Glomerular visceral epithelial cell (primary cell): Measurements from ENCODE around the gene KCNJ18.
"Not testable (repeated sequence)": the region's sequence is repeated elsewhere in the genome, so short reads cannot be mapped to it uniquely, and the experiment has no call there.

Source experiments
- DNase-seq: peaks from one replicate; pipeline ENCODE4 v3.0.0-alpha.2; 2016; ENCODE audit errors: extremely low spot score

Gene KCNJ18

DNA sequence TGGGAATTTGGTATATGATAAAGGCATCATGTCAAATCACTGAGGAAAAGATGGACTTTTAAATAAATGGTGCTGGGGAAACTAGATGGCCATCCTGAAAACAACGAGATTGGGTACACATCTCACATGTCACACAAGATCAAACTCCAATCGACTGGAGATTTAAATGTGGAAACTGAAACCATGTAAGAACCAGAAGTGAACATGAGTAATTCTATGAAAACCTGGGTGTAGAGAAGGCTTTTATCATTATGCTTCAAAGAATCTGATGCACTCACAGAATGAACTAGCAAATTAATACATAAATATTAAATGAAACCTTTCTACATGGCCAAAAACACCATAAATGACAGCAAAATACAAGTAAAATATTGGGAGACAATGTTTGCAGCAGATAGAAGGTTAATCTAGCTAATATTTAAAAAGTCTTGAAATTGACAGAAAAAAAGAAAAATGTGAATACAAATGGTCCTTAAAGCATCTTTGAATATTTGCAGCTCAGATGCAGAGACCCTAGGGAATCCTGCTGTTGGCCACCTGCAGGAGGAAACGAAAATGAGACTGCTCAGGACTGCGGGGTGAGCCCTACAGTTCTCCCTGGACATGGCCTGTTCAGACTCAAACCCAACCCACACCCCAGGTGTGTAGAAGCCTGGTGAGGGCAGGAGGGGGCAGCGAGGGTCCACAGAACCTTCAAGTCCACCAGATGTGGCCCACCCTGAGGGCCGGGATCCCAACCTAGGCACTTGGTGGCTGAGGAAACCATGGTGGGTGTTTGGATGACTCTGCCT is 32.1 kb downstream of the KCNJ18 start:
- not testable (repeated sequence) for DNase-seq

DNA sequence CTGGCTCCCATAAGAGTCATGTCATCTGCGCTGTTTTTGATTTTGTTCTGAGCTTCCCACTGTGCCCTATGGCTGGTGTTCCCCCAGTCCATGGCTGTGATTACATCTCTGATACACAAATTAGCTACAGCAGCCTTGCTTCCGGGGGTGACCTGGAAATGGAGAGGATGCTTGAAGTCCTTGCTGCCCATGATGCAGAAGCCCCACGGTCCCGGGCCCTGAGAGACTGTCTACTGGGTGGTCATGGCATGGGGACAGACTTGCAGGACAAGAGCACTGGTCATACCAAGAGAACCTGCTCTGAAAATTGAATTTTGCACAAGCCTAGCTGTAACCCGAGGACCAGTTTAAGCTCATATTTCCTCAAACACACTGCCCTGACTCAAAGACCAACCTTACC is 38.8 kb downstream of the KCNJ18 start:
- not testable (repeated sequence) for DNase-seq

DNA sequence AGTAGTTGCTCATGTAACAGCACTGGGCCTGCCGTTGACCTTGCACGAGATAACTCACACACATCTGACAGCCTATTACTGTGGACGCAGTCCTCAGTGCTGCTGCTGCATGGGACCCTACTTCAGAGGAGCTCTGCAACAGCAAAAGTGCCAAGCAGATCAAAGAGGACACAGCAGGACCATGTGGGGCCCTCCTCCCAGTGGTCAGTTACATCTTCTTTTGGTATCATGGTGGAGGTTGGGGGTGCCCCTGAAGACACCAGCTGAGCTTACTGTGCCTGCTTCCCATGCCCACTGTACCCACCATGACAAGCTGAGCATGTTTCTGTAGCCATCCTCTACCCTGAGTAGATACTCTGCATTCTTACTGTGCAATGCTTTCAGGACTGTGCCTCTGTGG is 41.6 kb downstream of the KCNJ18 start:
- DNase-seq, result not testable (repeated sequence)

DNA sequence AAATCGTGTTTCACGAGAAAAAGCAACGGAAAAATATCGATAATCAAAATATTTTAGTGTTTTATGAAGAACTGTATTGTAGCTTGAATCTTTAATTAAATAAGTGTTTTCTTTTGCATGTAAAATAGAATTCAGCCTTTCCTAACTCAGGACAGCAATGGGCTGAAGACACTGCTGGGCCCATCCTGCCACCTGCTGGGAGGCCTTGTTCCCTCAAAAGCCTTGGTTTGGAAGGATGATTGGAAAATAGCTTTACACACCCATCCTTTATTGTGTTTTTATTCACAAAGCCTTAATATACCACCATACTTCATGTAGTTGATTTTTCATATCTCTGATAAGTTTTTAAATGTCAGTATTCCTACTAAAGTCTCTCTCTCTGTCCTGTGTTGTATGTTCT is 43.5 kb downstream of the KCNJ18 start:
- DNase-seq, result not testable (repeated sequence)

DNA sequence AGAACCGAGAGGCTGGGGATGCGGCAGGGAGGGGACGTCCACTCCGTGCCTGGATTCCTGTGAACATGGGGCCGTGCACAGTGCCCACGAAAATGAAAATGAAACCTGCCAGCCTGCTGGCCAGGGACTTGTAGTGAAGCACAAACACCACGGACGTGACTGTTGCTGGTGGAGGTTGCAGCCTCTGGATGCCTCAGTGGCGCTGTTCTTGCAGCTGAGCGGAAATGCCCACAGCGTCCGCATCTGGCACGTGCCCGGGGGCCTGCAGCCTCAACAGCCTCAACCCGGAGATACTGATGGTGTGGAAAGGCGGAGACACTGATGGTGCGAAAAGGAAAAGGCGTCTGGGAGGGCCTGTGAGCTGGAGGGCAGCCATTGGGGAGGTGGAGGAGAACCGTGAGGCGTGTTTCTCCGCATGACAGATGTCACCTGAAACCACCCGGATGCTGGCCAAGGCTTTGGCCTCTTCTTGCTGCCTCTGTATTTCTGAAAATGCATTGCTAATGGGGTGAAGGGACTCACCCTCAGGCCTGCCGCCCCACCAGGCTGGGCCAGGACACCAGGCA is 44.8 kb downstream of the KCNJ18 start:
- not testable (repeated sequence) for DNase-seq

DNA sequence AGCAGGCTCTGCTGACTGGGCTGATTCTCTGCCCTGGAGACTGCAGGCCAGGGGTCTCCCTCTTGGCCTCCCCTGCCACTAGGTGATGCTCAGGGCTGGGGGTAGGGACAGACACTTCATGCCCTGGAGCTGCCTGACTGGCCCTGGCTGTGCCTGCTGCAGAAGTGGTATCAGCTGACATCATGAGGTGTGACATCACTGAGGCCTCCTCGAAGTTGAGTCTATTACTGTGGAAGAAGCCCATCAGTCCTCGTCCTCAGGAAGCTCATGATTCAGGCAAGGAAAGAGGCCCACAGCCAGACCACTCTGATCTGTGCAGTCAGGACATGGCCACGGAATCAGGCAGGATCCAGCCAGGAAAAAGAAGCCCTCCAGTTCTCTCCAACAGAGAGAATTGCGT is 45.9 kb downstream of the KCNJ18 start:
- DNase-seq, result not testable (repeated sequence)

DNA sequence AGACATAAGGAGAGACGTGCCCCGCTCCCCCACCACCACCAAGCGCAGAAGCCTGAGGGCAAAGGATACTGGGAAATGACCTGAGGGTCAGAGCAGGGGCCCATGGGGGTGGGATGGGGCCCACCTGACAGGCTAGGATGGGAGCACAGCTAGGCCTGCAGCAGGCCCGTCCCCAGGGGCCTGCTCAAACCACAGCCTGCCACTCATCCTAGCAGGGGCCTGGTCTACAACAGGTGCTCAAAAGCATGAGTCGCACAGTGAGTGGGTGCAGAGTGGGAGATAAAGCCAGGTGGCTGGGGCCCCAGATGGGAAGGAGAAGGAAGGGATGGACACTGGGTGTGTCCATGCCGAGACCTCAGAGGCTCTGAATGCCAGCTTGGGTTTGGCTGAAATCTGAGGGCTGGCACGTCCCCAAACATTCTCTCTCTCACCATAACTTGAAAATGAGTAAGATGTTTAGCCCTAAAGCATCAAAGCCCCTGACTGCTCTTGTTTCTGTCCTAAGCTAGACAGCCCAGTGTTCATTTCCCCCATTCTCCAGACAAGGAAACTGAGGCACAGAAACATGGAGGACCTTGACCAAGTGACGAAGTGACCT is 46.7 kb downstream of the KCNJ18 start:
- DNase-seq, result not testable (repeated sequence)

DNA sequence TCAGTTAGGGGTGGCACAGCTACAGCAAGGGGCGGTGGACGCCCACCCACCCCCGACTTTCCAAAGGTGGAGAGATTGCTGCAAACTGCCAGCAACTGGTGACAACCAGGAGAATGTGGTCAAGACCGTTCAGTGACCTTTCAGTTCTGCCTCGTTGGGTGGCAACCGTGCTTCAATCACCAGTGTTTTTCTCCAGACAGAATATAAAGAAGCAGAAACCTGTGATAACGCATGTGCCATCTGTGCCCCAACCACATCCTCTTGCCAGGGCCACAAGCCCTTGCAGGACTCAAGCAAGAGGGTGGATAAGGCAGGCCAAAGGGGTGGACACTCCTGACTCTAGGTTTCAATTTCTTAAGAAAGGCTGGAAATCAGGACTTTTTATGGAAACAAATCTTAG is 47.2 kb downstream of the KCNJ18 start:
- DNase-seq, result not testable (repeated sequence)

DNA sequence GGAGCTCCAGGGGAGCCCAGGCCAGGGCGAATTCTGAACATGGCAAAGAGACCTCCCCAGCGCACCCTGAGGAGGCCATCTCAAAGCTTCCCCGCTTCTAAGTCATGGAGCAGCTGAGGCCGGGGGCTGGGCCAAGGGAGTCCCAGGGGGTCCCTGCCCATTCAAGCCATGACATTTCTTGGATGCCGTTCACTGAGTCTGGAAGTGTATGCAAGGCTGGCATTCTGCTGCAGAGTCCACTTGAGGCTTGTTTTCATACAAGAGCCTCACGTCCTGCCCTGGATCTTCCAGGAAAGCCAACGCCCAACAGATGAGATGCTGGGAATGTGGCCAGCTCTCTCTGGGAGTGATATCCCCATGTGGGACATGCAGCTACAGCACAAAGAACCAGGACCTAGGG is 48.5 kb downstream of the KCNJ18 start:
- not testable (repeated sequence) for DNase-seq

DNA sequence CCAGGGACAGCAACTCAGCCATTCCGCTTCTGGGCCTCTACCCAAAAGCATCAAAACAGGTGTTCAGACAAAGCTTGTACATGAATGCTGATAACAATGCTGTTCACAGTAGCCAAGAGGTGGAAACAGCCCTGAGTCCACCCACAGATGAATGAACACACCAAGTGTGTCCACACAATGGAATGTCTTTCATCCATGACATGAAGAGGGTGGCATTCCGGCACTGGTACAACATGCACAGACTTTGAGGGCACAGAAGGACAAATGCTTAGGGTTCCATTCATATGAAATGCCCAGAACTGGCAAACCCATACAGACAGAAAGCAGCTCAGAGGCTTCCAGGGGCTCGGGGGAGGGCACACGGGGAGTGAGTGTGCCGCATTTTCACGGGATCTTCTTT is 49.2 kb downstream of the KCNJ18 start:
- not testable (repeated sequence) for DNase-seq

DNA sequence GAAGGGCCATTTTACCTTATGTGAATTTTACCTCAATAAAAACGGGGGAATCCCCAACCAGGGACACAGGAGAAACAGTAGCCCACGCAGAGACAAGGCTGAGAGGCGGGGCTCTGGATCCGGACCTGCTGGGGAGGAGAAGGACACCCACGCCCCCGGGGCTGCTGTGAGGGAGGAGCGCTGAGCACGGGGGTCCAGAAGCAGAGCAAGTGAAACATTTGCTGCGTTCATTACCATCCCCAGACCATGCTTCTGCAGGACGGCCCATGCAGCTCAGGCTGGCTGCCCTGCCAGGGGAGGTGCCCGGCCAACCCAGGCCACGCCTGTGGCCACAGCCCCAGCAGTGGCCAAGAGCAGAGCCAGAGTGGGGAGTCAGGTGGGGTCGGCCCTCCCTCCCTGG is 50.0 kb downstream of the KCNJ18 start:
- no peak for DNase-seq

DNA sequence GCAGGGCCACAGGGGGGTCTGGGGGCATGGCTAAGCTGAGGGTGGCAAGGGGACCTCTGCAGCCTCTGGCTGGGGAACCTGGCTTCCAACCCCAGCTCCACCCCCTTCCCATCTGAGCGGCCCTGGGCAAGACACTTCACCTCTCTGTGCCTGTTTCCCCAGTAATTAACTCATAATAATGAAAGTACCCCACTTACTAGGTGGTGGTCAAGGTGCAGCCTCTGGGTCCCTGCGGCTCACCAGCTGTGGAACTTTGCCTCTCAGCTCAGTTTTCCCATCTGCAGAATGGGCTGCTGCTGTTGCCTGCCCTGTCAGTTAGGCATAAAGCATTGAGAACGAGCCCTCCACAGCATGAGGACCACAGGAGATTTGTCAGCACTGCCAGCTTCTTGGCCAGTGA is 51.8 kb downstream of the KCNJ18 start:
- DNase-seq, result not testable (repeated sequence)

DNA sequence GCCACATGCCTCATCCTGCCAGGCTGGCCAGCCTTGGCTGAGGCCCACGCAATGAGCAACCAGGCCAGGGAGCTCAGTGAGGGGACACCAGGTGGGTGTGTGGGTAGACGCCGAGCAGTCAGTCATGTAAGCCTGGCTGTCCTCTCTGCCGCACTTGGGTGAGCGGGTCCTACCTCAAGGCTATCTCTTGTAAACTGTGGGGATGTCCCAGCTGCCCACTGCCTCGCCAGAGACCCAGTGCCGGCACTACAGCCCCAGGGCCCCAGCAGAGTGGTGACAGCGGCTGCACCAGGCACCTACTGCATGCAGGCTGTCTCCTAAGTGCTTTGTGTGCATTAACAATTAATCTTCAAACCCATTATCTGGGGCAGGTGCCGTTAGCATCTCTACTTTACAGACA is 52.3 kb downstream of the KCNJ18 start:
- not testable (repeated sequence) for DNase-seq

DNA sequence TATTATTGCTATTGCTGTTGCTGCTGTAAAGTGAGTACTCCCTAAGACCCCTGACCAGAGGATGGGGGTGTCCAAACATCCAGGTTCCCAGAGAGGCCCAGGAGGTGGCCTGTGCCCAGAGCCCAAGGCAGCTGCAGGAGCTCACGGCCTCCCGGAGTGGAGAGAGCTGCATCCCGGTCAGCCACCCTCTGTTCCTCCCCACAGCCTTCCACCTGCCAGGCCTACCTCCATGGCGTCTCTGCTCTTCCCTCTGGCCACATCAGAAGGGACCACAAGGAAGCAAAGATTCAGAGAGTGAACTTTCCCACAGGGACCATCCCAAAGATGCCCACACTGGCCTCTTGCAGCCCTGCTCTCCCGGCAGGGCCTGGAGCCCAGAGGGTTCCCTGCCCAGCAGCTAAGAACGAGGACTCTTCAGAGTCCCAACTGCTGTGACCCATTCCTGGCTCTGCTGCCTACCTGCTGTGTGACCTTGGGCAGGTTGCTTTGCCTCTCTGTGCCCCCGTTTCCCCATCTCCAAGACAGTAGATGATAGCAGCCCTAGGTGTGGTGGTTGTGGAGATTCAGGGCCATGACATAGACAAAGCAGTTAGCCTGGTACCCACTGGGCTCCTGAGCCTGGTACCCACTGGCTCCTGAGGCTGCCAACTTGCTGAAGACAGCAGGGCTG is 53.2 kb downstream of the KCNJ18 start:
- not testable (repeated sequence) for DNase-seq

DNA sequence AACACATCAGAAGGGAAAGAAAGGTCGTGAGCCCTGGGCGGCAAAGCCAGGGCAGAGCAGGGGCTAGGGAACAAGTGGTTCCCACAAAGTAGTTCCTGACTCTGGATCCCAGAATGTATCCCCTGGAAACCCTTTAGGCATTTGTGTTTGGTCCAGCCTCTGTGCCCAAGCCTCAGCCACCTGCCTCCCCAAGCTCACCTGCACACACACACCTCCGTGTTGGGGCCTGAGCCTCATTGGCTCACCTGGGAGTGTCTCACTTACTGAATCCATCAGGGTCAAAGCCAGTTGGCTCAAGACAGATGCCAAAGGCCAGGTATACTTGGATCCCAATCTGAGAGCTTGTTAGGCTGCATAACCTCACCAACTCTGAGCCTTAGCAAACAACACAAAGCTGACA is 54.1 kb downstream of the KCNJ18 start:
- not testable (repeated sequence) for DNase-seq

DNA sequence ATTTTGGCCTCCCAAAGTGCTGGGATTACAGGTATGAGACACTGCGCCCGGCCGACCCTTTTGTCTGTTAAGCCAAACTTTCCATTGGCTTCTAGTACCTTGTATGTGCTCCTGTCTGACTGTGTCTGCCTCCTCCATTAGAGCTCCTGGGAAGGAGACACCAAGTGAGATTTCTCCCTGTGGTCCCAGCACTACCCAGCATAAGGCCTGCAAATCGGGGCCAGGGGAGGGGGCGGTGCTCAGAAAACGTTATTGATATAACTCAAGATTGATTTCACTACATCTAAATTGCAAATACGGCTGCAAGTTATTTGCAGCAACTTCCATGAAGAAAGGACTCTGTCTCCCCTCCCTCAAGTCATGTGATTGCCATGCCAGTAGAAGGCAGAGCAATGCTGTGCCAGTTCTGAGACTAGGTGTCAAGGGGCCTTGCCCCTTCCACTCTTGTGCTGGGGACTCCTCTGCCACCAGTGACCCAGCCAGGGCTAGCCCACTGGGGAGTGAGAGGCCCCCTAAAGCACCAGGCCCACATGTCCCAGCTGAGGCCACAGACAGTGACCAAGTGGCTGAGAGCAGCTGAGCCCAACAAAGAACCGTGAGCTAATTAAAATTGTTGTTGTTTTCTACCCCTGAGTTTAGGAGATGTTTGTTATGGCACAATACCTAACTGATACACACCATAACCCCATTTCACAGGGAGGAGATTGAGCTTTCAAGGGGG is 55.0 kb downstream of the KCNJ18 start:
- DNase-seq, result not testable (repeated sequence)

DNA sequence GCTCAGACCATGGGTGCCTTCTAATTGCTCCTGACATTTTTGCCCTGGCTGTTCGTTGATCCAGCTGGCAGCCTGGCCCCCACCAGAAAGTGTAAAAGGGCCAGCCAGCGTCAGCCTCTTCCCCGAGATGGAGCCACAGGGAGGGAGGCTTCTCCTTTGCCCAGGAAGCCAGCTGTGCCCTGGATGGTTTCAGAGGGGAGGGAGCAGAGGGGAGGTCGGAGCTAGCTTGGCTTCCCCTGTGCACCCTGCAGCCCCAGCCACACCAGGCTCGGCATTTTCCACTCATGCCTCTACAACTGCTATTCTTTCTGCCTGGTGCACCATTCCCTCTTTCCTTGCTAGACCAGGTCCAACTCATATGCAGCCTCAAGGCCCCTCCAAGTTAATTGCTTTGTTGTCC is 56.4 kb downstream of the KCNJ18 start:
- not testable (repeated sequence) for DNase-seq

DNA sequence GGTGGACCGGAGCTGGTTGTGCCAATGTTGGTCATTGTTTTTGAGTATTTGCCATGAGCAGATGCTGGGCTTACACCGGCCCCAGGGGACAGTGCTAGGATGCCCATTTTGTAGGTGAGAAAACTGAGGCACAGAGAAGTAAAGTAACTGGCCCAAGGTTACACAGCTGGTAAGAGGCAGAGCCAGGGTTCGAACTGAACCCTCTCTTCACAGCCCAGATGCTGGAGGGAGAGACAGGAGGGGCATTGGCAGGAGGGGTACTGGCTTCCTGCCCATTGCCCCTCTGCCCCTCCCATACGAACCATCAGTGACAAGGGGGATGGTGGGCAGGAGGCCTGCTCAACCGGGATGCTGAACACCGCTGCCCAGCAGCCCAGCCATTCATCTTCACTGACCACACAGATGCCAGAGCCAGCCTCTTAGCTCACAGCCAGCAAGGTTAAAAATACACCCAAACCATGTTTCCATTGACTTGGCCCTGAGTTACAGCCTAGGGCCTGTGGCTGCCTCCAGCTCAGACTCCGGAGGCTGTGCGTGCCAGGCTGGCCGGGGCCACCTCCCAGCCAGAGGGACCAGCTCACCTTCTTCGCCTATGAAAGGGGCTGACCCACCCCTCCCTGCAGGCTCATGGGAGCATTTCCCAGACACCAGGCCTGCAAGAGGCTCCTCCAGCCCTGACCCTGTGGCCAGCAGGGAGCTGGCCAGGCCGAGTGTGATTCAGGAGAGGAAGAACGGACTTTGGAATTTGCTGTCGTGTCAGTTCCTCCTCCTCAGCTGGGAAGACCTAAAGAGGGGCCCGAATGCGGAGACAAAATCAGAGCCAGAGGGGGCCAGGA is 57.6 kb downstream of the KCNJ18 start:
- not testable (repeated sequence) for DNase-seq

DNA sequence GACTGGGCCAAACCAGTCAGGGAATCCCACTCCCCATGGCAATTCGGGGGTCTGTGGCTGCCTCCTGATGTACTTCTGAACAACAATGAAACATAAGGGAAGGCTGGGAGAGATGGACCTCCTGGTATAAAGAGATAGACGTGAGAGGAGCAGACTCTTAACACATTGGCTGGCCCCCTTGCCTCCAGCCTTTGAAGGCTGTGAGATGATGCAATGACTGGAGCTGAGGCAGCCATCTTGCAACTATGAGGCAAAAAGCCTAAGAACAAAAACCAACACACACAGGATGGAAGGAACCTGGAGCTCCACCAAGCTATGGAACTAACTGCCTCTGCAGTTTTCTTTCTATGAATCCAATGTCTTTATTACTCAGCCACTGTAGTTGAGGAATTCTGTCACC is 58.8 kb downstream of the KCNJ18 start:
- not testable (repeated sequence) for DNase-seq
